Stimulated activated CD4-positive, alpha-beta T cell treated with anti-CD3 and anti-CD28 coated beads, Interleukin-15, amount 100 ng/mL, for 48 hours (primary cell): Measurements from ENCODE around the gene KRT25.
"Not testable (repeated sequence)": the region's sequence is repeated elsewhere in the genome, so short reads cannot be mapped to it uniquely, and the experiment has no call there.

Source experiments
- DNase-seq, 2 donors: peaks; one replicate each; pipeline ENCODE4 v3.0.0-alpha.2; 2020; ENCODE audit warnings: low read depth in 2 of 2

KRT25 gene

DNA sequence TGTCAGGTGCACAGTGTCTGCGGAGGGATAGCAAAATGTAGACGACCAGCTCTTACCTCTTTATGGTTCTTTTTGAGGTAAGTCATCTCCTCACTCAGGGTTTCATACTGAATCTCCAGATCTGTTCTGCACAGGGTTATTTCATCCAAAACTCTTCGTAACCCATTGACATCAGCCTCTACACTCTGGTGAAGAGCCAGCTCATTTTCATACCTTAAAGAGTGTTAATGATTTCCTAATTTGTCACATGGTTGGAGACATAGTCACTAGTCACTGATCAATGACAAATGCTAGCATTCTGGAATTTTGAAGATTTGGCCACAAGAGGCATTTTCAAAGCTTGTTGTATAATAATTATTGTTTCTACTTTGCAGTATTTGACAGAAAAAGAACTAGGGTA is 1.3 kb downstream of the KRT25 start:
- DNase-seq, result no peak

DNA sequence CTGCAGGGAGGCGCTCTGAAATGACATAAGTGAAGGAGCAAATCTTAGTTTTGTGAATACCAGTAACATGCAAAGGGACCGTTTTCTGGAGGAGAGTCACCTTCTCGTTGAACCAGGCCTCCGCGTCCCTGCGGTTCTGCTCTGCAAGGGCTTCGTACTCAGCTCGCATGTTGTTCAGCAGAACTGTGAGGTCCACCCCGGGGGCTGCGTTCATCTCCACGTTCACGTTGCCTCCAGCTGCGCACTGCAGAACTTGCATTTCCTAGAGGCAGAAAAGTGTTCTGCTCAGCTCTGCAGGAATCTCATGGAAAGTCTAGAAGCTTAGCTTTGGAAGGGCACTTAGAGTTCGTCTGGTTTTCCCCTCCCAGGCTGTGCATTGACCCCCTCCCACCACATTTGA is 4.1 kb downstream of the KRT25 start:
- no peak for DNase-seq

DNA sequence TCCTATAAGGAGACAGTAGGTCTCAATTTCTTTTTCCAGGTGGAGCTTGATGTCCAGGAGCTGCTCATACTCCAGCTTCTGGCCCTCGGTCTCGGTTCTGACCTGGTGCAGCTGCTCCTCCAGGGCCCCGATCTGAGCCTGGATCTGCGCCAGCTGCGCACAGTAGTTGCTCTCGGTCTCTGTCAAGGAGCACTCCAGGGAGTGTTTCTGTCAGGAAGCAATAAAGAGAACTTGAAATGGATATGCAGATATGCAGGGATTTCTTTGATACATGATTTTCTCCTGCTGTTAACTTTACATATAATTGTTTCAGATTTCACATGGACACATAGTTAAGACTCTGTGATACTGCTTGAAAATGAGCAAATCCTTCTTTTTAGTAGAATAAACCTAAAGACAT is 4.7 kb downstream of the KRT25 start:
- no peak for DNase-seq

DNA sequence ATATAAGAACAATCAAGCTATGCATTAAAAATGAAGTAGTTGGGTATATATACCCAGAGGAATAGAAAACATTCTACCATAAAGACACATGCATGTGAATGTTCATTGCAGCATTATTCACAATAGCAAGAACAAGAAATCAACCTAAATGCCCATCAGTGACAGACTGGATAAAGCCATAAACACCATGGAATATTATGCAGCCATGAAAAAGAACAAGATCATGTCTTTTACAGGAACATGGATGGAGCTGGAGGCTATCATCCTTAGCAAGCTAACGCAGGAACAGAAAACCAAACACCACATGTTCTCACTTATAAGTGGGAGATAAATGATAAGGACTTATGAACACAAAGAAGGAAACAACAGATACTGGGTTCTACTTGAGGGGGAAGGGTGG is 6.5 kb downstream of the KRT25 start:
- not testable (repeated sequence) for DNase-seq

DNA sequence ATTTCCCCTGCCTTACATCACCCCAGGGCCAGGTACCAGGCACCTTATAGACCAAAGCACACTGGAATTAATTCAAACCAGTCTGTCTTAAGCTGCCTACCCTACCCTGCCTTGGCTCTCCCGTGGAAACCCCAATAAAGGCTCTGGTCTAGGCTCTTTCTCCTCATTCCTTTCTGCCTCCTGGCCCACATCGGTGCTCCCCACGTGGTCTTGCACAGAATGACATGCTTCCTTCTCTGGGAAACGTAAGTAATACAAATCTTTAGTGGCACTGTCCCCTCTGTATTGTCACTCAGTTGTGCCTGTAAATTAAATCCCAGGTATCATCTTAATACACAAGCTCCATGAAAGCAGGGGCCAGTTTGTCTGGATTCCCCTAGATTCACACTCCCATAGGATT is 16.6 kb downstream of the KRT25 start:
- no peak for DNase-seq

DNA sequence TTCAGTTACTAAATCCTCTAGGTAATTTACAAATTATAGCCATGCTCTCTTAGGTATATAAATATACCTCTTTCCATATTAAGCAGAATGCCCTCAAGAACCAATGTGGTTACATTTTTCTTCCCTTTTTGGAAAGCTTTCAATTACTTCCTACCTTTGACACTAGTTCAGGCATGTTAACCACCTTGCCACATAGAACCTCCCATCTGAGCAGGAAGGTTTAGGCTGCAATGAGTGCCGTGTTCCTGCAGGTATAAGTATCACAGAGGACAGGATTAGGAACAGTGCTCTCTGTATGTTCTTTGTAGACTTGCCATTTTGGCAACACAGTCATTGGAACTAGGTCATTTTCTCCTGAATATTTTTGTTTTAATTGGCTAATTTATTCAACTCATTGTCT is 20.1 kb downstream of the KRT25 start:
- DNase-seq, result no peak

DNA sequence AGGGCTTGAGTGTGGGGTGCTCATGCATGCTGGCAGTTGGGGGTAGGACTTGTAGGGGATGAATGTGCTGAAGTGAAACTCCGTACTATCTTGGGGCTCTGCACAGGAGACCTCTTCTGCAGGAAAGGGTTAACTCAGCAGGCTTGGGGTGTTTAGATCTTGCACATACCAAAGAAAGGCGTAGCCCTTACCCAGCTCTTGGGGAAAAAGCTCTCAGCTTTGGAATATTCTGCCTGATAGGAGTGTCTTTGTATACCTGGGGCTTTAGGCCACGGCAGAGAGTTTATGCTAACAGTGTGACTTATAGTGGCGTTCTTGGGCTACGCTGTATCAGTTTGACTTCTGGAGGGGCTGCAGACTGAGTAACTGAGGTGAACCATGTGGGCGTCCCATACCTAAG is 21.1 kb downstream of the KRT25 start:
- no peak for DNase-seq

DNA sequence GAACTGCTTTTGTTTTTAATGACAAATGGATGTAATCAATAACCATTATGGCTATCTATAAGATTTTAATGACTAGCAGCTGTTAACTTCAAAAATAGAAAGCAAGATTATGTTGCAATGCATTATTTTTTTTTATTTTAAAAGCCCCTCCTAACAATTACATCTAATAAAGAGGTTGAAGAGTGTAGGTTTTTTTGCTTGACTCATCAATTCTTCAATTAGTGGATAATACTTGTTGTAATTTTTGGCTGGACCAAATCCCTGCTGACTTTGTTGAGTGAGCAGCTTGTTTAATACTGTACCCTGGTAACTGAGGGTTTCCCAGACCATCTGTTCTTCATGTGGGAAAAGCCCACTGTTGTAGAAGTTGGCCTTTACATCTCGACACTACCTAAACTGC is 24.2 kb downstream of the KRT25 start:
- DNase-seq, result no peak

DNA sequence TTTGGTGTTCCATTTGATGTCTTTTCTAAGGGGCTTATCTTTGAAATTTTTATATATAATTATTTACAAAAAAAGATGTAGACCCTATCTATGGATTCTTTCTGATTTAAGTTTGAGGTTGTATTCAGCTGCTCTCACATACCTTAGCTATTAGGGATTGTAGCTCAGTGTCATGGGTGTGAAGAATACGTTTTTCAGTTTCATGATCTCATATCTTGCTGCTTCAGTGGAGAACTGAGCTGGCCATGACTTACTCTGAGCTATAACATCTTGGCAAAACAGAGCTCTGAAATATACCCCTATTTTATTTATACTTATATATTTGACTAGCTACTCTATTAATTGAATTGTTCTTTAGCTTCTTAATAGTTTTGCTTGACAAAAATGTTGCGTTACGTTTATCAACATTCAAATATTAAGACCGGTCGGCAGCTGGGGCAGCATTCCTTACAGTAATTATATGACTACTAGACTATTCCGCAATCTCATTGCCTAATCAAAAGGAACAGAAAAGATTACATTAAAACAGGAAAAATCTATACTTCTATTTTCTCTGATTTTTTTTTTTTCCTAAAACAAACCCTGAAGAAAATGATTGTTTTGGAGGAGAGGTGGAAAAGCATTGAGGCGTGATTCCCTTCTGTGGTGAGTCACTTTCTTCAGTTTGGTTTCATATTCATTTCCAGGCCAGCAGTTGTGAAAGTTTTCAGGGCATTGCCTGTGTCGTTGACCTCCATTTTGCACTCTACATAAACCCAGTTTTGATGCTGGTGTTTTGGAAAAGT is 27.5 kb downstream of the KRT25 start:
- DNase-seq, result no peak

DNA sequence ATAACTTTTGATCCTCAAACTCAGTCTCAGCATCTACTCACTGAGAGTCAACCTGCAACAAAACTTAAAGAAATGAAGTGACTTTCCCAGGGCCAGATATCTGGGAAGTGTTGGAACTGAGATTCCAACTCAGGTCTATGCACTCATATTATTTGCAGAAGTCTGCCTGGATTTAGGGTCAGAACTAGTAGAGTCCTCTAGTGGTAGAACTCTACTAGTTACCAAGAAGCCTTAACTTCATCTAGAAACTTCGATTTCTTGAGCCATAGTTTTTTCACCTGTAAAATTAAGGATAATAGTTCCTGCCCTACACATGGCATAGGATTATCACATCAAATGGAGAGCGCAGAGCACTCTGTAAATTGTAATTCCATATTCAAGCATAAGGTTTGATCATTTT is 28.2 kb downstream of the KRT25 start:
- no peak for DNase-seq

DNA sequence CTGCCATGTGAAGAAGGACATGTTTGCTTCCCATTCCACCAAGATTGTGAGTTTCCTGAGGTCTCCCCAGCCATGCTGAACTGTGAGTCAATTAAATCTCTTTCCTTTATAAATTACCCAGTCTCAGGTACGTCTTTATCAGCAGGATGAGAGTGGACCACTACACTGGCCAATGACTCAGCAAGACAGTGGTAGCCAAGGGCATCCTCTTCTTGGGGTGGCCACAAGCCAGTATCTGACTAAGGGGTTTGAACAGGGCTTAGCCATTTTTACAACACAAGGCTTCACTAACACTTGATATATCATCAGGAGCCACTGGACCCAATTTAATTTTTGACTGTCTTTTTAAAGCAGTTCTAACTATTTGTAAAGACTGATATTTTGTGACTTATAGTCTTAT is 30.5 kb downstream of the KRT25 start:
- no peak for DNase-seq

DNA sequence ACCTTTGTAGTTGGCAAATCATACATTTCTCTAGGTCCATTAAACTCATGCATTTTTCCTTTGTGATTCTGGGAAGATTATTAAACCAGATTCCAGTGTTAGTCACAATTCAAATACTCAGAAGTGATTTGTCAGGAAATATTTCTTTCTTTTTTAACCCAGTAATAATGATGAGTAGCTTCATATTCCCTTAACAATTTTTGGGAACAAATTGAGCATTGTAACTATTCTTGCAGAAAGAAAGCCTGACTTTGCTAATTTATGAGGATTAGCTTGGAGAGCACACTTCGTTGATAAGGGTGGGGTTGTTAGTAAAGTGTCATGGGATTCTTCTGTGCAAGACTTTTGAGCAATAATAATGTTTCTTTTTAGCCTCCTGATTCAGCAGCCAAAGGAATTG is 32.9 kb downstream of the KRT25 start:
- no peak for DNase-seq

DNA sequence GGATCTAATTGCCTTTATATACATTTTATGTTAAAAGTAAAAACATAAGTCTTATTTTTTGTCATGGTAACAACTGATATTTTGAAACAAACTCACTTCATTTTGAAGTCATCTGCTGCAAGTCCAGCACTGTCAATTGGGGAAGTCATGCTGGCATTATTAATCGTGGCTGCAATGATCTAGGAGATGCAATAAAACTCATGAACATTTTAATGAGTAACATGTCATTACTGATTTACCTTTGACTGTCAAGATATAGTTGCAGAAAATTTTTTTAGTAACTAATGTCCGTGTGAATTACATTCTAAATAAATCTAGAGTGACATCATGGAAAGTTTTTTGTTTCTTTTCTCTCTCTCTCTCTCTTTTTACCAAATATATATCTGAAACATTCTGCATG is 34.2 kb downstream of the KRT25 start:
- no peak for DNase-seq

DNA sequence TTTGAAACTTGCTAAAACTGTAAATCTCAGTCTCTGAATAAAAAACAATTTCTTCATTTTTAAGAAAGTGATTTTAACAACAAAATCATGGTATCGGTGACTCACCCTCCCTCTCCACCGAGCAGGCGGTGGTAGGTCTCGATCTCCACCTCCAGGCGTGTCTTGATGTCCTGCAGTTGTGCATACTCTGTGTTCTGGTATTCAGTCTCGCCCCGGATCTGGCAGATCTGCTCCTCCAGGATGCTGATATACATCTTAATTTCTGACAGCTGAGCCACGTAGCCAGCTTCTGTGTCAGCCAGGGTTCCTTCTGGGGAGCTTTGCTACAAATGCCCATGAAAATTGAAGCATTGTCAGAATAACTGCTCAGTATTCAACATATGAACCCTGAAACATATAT is 36.2 kb downstream of the KRT25 start:
- DNase-seq, result no peak

DNA sequence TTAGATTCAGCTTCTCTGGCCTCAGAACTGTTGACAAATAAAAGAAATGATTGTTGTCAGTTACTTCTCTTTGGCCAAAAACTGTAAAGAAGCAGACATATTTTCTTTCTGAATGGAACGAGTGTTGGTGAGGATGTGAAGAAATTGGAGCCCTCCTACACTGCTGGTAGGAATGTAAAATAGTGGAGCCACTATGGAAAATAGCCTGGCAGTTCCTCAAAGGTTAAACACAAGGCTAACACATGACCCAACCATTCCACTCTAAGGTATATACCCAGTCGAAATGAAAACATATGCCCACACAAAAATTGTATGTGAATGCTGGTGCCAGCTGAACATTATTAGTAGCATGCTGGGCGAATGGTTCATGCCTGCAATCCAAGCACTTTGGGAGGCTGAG is 37.4 kb downstream of the KRT25 start:
- no peak for DNase-seq

DNA sequence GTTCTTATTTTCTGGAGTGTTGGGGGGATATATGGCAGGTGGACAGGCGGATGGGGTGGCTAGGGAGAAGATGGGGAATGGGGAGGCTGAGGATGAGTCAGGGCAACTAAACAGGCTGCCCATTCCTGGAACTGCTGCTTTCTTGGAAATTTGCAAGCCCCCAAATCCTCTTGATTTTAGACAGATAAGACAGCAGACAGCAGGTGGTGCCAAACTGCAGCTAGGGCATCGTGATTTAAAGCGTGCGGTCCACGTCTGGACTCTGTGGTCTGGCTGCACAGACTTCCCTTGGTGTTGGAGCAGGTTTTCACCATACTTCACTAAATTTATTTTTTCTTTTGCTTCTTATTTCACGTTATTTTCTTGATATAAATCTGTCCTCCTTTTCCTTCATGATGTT is 40.7 kb downstream of the KRT25 start:
- DNase-seq, result no peak

DNA sequence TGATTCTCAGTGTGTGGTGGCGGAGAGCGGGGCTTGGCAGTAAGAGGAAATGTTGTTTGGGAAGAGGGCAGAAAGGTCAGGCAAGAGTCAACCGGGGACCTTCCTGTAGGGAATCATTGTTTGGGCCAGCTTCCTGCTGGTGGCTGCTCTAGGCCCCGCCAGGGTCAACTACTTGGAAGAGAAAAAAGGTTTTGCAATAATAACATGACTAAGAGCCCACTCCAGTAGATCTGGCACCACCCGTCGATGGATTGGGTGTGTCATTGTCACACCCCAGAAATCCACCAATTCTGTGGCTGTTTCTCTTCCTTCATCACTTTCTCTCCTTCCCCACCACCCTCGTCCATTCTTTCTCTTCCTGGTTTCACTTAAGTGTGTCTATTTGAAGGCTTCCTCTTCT is 47.4 kb downstream of the KRT25 start:
- DNase-seq, result no peak

DNA sequence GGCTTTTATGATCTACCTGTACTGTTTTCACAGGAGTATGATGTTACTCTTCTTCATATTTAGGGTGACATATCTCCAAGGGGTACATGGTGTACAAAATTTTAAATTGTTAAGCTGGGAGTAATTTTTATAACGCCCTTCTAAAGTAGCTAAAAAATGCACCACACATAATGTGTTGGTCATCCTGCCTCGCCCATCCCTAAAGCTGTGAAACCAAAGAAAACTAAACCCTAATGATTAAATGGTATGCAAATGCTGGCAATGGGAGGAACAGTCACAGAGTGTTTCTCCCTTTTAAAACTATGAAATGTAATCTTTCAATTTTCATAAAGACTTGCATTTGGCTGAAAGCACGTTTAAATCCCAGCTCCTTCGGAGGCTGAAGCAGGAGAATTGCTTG is 49.5 kb downstream of the KRT25 start:
- DNase-seq, result no peak

DNA sequence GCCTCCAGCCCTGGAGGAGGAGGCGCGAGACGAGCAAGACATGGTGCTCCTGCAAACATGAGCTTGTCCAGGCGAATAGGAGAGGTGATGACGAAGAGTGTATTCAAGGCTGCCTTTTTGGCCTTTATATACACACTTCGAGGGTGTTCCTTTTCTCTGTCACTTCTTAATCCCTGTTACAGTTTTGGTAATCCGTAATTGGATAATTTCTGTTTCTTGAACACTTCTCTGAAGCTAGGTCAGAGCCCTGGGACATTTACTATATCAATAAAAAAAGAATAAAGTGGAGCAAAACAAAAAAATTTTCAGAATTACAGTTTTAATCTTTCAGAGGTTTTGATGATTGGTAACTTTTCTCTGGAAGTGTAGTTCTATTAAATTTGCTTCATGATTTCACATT is 51.5 kb downstream of the KRT25 start, which contains the start of gene KRT24:
Gene KRT24, minus strand, starts transcription at position 101 of the 400 bp plus-strand sequence. Its CDS starts 59 bp downstream, at position 42.
- DNase-seq, result no peak

DNA sequence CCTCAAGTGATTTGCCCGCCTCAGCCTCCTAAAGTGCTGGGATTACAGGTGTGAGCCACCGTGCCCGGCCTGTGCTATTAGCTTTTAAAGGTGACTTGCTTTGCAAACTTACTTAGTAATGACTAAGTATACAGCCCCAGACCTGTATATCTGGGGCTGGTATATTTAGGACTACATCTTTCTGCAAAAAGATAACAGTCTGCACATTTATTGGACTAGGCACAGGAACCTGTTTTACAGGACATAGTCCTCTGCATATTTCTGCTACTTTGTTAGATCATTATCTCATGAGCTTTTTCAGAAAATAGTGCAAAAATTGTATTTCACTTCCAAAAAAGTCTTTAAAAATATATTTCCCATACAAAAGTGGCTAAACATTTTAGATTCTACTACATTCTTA is 52.9 kb downstream of the KRT25 start:
- DNase-seq, result no peak

DNA sequence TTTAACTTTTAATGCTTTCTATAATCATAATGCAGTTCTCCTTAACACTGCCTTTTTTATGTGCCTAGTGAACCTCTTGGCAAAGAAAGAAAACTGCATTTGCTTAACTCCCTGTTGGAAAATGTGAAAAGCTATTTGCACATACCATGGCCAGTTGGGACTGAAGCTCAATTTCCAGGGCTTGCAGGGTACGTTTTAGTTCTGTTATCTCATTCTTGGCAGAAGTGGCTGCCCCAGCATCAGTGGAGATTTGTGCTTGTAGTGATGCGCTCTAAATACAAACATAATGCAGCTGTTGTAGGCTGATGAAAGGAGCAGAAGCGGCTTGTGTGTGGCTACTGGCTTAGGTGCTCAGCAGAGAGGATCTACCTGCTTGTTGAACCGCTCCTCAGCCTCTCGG is 55.3 kb downstream of the KRT25 start:
- no peak for DNase-seq

DNA sequence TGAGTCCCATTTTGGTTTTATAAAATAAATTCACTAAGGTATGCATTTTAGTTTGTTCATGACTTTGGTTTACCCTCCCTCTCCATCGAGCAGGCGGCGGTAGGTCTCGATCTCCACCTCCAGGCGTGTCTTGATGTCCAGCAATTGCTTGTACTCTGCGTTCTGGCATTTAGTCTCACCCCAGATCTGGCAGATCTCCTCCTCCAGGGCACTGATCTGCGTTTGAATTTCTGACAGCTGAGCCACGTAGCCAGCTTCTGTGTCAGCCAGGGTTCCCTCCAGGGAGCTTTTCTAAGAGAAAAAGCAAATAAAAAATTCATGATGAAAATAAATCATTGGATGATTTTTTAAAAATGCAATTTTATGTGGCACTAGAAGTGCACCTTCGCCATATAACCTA is 55.8 kb downstream of the KRT25 start:
- DNase-seq, result no peak
